BE2C (cell line): ENCODE measurements around the gene PTPRG.

Source experiments
- DNase-seq: peaks from one replicate; pipeline ENCODE4 v3.0.0-alpha.2; 2020
- H3K27me3 ChIP-seq: fragments of 250-450 bp; sonication (Bioruptor Pico); 2 replicates; pipeline ENCODE4 v1.5.1; 2020; ENCODE audit warnings: mild to moderate bottlenecking
- H3K36me3 ChIP-seq: fragments of 250-450 bp; sonication (Bioruptor Pico); 2 replicates; pipeline ENCODE4 v1.5.1; 2020; ENCODE audit warnings: mild to moderate bottlenecking
- H3K4me1 ChIP-seq: fragments of 250-450 bp; sonication (Bioruptor Pico); 2 replicates; pipeline ENCODE4 v1.5.1; 2020
- H3K4me3 ChIP-seq: 2 replicates; pipeline ENCODE4 v1.5.1; 2011; ENCODE audit warnings: low read depth, low read length
- H3K9me3 ChIP-seq: fragments of 250-450 bp; sonication (Bioruptor Pico); 2 replicates; pipeline ENCODE4 v1.5.1; 2020
- TF ChIP-seq, protein P1 (sequence below): IDR thresholded peaks from 2 replicates; pipeline ENCODE4 v1.5.1; 2012; ENCODE audit warnings: mild to moderate bottlenecking, low read depth, low read length

Gene PTPRG

DNA sequence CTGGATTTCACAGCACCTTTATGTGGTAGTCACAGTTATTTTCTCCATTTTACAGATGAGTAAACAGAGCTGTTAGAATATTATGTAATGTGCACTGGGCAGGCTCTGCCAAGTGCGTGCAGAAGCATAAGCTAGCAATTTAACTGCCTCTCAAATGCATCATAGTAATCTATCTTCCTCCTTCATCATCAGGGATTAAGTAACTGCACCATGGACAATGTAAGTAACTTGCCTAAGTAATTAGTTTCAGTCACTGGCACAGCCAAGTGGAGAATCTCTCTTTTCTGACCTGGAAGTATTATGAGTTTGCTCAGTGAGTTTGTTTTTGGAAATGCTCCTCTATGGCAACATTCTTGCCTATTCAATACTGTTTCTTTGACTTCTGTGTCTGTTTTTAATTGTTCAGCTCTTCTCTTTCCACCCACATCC, 260.5 kb downstream of the PTPRG start:
- Histone ChIP-seq H3K27me3 (peaks cover 51% of the 10 kb centered on the region), H3K9me3 (no peaks in the 10 kb centered on the region), H3K4me3 (no peak overlapping the region), H3K4me1 (no peaks in the 10 kb centered on the region), H3K36me3 (no peaks in the 10 kb centered on the region)
- TF ChIP-seq, protein P1, sequence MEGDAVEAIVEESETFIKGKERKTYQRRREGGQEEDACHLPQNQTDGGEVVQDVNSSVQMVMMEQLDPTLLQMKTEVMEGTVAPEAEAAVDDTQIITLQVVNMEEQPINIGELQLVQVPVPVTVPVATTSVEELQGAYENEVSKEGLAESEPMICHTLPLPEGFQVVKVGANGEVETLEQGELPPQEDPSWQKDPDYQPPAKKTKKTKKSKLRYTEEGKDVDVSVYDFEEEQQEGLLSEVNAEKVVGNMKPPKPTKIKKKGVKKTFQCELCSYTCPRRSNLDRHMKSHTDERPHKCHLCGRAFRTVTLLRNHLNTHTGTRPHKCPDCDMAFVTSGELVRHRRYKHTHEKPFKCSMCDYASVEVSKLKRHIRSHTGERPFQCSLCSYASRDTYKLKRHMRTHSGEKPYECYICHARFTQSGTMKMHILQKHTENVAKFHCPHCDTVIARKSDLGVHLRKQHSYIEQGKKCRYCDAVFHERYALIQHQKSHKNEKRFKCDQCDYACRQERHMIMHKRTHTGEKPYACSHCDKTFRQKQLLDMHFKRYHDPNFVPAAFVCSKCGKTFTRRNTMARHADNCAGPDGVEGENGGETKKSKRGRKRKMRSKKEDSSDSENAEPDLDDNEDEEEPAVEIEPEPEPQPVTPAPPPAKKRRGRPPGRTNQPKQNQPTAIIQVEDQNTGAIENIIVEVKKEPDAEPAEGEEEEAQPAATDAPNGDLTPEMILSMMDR = no peak
- DNase-seq = no peak

DNA sequence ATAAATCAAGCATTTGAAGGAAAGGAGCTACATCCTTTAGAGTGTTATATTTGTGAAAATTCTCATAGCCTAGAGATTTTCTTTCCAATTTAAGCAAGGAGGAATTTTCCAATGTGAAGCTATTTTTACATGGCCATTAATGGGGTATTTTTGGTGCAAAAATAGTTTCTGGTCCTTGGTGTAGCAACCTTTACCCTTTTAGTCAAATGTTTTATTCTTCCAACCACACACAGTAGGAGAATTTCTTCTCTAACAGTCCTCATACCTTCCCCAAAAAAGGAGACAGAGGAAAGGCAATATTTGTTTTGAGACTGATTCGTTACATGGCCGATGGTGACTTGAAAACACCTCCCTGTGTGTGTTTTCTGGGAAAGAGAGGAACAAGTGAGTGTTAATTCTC, 261.2 kb downstream of the PTPRG start:
- Histone ChIP-seq H3K9me3 (no peaks in the 10 kb centered on the region), H3K4me3 (no peak overlapping the region), H3K36me3 (no peaks in the 10 kb centered on the region), H3K27me3 (peaks cover 47% of the 10 kb centered on the region), H3K4me1 (no peaks in the 10 kb centered on the region)
- TF ChIP-seq, protein P1 = no peak
- DNase-seq = no peak

DNA sequence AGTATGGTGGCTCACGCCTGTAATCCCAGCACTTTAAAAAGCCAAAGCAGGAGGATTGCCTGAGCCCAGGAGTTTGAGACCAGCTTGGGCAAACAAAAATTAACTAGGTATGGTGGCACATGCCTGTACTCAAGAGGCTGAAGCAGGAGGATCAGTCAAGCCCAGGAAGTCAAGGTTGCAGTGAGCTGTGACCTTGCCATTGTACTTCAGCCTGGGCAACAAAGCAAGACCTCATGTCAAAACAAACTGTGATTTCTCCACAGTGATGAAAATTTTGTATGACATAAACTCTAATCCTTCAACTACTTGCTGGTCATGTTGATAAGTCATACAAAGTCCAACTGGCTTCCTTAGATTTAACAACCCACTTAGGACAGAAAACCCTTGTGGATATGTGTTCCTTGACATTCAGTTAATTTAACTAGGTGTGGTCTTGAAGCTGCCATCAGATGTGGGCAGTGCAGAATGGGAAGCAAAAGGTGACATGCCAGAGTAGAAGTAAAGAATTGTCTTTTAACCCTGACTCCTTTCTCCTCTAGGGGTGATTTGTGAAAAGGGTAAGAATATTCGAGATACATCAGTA, 263.3 kb downstream of the PTPRG start:
- Histone ChIP-seq H3K36me3 (no peaks in the 10 kb centered on the region), H3K4me1 (no peaks in the 10 kb centered on the region), H3K4me3 (no peak overlapping the region), H3K9me3 (no peaks in the 10 kb centered on the region), H3K27me3 (peaks cover 33% of the 10 kb centered on the region)
- TF ChIP-seq, protein P1 = no peak
- no peak for DNase-seq

DNA sequence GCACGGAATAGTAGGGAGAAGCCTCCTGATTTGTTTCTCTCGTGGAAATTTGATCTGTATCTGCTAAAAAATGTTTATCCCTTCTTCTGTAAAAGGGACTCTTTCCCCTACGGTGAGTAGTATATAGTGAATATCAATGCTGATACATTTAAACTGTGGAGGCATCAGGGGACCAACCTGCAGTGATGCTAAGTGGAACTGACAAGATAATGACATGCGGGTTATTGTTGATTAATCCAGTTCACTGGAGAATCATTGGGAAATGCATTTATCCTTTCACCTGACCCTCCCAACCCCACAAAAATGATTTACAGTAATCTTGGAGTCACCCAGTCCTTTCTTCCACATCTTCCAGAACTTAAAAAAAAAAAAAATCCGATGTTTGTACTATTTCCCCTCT, 264.8 kb downstream of the PTPRG start:
- Histone ChIP-seq H3K36me3 (no peaks in the 10 kb centered on the region), H3K9me3 (no peaks in the 10 kb centered on the region), H3K27me3 (peaks cover 30% of the 10 kb centered on the region), H3K4me1 (no peaks in the 10 kb centered on the region), H3K4me3 (no peak overlapping the region)
- TF ChIP-seq, protein P1 = no peak
- no peak for DNase-seq

DNA sequence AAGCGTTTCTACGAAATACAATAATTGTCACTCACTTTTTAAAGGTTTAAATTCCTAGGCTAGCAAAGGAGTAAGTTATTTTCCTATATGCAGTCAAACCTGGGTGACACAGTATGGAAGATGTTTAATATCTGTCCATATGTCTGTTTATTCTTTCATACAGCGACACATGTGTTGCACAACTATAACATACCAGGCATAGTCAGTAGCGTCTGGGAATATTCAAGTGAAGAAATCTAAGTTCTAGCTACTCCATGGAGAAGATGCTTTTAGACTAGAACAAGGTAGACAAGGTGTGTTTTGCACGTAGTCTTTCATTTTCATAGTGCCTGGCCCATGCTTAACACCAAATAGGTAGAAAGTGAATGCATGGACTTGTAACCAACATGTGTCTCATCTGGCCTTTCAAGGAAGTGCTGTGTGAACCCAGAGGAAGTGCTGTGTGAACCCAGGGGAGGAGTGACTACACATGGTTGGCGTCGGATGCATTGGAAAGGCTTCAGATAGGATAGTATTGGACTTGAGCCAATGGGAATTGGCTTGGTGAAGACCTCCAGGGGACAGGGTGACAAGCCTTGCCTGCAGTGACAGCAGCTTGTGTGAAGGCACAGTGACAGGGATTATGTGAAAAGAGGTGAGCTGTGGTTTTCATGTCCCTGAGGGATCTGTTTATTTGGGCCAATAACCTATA, 267.0 kb downstream of the PTPRG start:
- Histone ChIP-seq H3K9me3 (no peaks in the 10 kb centered on the region), H3K4me1 (no peaks in the 10 kb centered on the region), H3K27me3 (peaks cover 15% of the 10 kb centered on the region)

More for the DNA sequence above, 267.0 kb downstream of the PTPRG start:
- H3K4me3 ChIP-seq = no peak overlapping the region
- TF ChIP-seq, protein P1 = no peak
- H3K36me3 ChIP-seq = no peaks in the 10 kb centered on the region
- DNase-seq = no peak
